Stimulated activated CD4-positive, alpha-beta T cell treated with anti-CD3 and anti-CD28 coated beads, TNF-alpha, amount 100 ng/mL, for 4 hours (primary cell): Measurements from ENCODE around the gene TMEM132C.
"Not testable (repeated sequence)": the region's sequence is repeated elsewhere in the genome, so short reads cannot be mapped to it uniquely, and the experiment has no call there.

Source experiments
- DNase-seq, 3 experiments: peaks; one replicate each; pipeline ENCODE4 v3.0.0-alpha.2; 2020; ENCODE audit warnings: low read depth in 3 of 3

TMEM132C gene

GRCh38 chr12:128554546-128555304 is 287.8 kb downstream of the TMEM132C start:
- no peak for DNase-seq

GRCh38 chr12:128557231-128557630 is 290.3 kb downstream of the TMEM132C start:
- no peak for DNase-seq

GRCh38 chr12:128564956-128565355 is 298.0 kb downstream of the TMEM132C start:
- DNase-seq: no peak

- DNase-seq: no peak
Measured at GRCh38 chr12:128567730-128568129, 300.8 kb downstream of the TMEM132C start.

- DNase-seq: no peak
Measured at GRCh38 chr12:128570191-128571065, 303.5 kb downstream of the TMEM132C start.

GRCh38 chr12:128571906-128572810 is 305.2 kb downstream of the TMEM132C start:
- no peak for DNase-seq

GRCh38 chr12:128573907-128574306 is 306.9 kb downstream of the TMEM132C start:
- DNase-seq: no peak

- DNase-seq: no peak
Measured at GRCh38 chr12:128578045-128578444, 311.1 kb downstream of the TMEM132C start.

GRCh38 chr12:128581321-128581761 is 314.4 kb downstream of the TMEM132C start:
- DNase-seq: no peak

- DNase-seq: no peak
Measured at GRCh38 chr12:128583453-128583852, 316.5 kb downstream of the TMEM132C start.

GRCh38 chr12:128586451-128587029 is 319.6 kb downstream of the TMEM132C start:
- no peak for DNase-seq

GRCh38 chr12:128587918-128588317 is 320.9 kb downstream of the TMEM132C start:
- no peak for DNase-seq

- no peak for DNase-seq
Measured at GRCh38 chr12:128592220-128592744, 325.3 kb downstream of the TMEM132C start.

GRCh38 chr12:128594521-128594920 is 327.6 kb downstream of the TMEM132C start:
- DNase-seq: no peak

GRCh38 chr12:128595609-128596008 is 328.6 kb downstream of the TMEM132C start:
- no peak for DNase-seq

GRCh38 chr12:128600886-128601285 is 333.9 kb downstream of the TMEM132C start:
- DNase-seq: no peak

- no peak for DNase-seq
Measured at GRCh38 chr12:128603573-128604115, 336.7 kb downstream of the TMEM132C start.

GRCh38 chr12:128604219-128604618 is 337.2 kb downstream of the TMEM132C start:
- DNase-seq: not testable (repeated sequence)

GRCh38 chr12:128606051-128606450 is 339.1 kb downstream of the TMEM132C start:
- DNase-seq: no peak

GRCh38 chr12:128606538-128606937 is 339.6 kb downstream of the TMEM132C start:
- DNase-seq: no peak

GRCh38 chr12:128606970-128607369 is 340.0 kb downstream of the TMEM132C start:
- DNase-seq: no peak
